OCI-LY1 (cell line): Measurements from ENCODE around the gene RAPGEF3.
A peak's percentile ranks its signal among the peaks of the same experiment; 100 is the strongest.

Source experiments
- H2AFZ ChIP-seq: fragments of 200-600 bp; sonication (generic), shearing (Covaris generic); 2 replicates; pipeline ENCODE4 v1.6.0; 2014; ENCODE audit warnings: antibody characterized with exemption, mild to moderate bottlenecking, low read length
- H3F3A ChIP-seq: fragments of 200-600 bp; sonication (generic), shearing (Covaris generic); 2 replicates; pipeline ENCODE4 v1.6.0; 2014; ENCODE audit warnings: mild to moderate bottlenecking, antibody characterized with exemption, low read length, moderate library complexity; ENCODE audit not compliant: insufficient read depth
- H3K27ac ChIP-seq: fragments of 200-600 bp; sonication (generic); 2 replicates; pipeline ENCODE4 v1.5.1; 2014; ENCODE audit warnings: low read length, mixed run types, mild to moderate bottlenecking, low read depth; ENCODE audit not compliant: poor library complexity, severe bottlenecking
- H3K27me3 ChIP-seq: fragments of 200-600 bp; sonication (generic); 2 replicates; pipeline ENCODE4 v1.6.0; 2014; ENCODE audit warnings: antibody characterized with exemption, mild to moderate bottlenecking, low read length, moderate library complexity; ENCODE audit not compliant: insufficient read depth
- H3K36me3 ChIP-seq: fragments of 200-600 bp; sonication (generic); 2 replicates; pipeline ENCODE4 v1.6.1; 2014; ENCODE audit warnings: mild to moderate bottlenecking, antibody characterized with exemption, low read length, moderate library complexity, mixed read lengths; ENCODE audit not compliant: insufficient read depth
- H3K4me1 ChIP-seq: fragments of 200-600 bp; sonication (generic); 2 replicates; pipeline ENCODE4 v1.5.1; 2014; ENCODE audit warnings: mild to moderate bottlenecking, low read length, moderate library complexity; ENCODE audit not compliant: insufficient read depth, severe bottlenecking
- H3K4me2 ChIP-seq: fragments of 200-600 bp; sonication (generic), shearing (Covaris generic); 2 replicates; pipeline ENCODE4 v1.6.1; 2014; ENCODE audit warnings: low read length
- H3K4me3 ChIP-seq: fragments of 200-600 bp; sonication (generic); 2 replicates; pipeline ENCODE4 v1.5.1; 2014; ENCODE audit warnings: low read length, low read depth, mild to moderate bottlenecking, mixed read lengths; ENCODE audit not compliant: poor library complexity, severe bottlenecking
- H3K79me2 ChIP-seq: fragments of 200-600 bp; shearing (Covaris generic); 2 replicates; pipeline ENCODE4 v1.6.1; 2016; ENCODE audit warnings: mixed run types, low read length, mixed read lengths; ENCODE audit not compliant: insufficient read depth
- H3K9ac ChIP-seq: fragments of 200-600 bp; sonication (generic), shearing (Covaris generic); 2 replicates; pipeline ENCODE4 v1.6.1; 2014; ENCODE audit warnings: mild to moderate bottlenecking, low read length, mixed read lengths
- H3K9me2 ChIP-seq: fragments of 200-600 bp; sonication (generic), shearing (Covaris generic); 2 replicates; pipeline ENCODE4 v1.6.1; 2014; ENCODE audit warnings: low read depth, mild to moderate bottlenecking, low read length, mixed read lengths
- H3K9me3 ChIP-seq: fragments of 200-600 bp; shearing (Covaris generic); 2 replicates; pipeline ENCODE4 v1.6.1; 2014; ENCODE audit warnings: low read length, mixed read lengths
- H4K20me1 ChIP-seq: fragments of 200-600 bp; sonication (generic), shearing (Covaris generic); 2 replicates; pipeline ENCODE4 v1.6.0; 2016; ENCODE audit warnings: mild to moderate bottlenecking, low read length; ENCODE audit not compliant: insufficient read depth
- CTCF ChIP-seq: fragments of 200-600 bp; sonication (generic), shearing (Covaris generic); IDR thresholded peaks from 2 replicates; pipeline ENCODE4 v1.5.1; 2017; ENCODE audit warnings: mild to moderate bottlenecking, antibody characterized with exemption, low read length, moderate library complexity, mixed read lengths
- EZH2 ChIP-seq: fragments of 200-600 bp; sonication (generic), shearing (Covaris generic); IDR thresholded peaks from 2 replicates; pipeline ENCODE4 v1.8.0; 2017; ENCODE audit warnings: borderline replicate concordance, mixed run types, mild to moderate bottlenecking, antibody characterized with exemption, low read length, moderate library complexity, mixed read lengths

Gene RAPGEF3

DNA sequence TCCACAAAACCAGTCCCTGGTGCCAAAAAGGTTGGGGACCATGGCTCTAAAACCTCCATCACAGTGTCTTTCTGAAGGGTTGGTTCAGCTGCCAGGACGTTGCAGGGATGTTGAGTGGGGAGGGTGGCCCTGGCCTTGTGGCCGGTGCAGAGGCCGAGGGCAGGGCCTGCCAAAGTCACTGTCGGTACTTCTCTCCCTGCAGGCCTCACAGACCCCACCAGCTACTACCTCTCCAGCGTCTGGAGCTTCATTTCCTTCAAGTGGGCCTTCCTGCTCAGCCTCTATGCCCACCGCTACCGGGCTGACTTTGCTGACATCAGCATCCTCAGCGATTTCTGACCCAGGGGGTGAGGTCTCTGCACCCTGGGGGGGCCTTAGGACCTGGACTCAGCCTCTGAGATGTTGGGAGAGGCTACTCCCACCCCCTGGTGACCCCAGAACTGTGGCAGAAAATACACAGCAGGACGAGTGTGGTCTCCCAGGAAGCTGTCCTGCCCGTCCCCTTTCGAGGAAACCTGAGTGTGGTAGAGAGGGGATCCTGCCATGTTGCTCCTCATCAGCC is 21.3 kb upstream of the RAPGEF3 start:
- Histone ChIP-seq H3F3A (no peaks in the 10 kb centered on the region), H3K9ac (peak overlapping the region; percentile 2; the same call in 1 of the 2 replicates), H3K27me3 (no peaks in the 10 kb centered on the region), H3K9me2 (no peaks in the 10 kb centered on the region), H2AFZ (no peak overlapping the region), H3K27ac (peak overlapping the region; percentile 63), H3K36me3 (peaks cover 38% of the 10 kb centered on the region), H3K4me2 (peak overlapping the region; percentile 52; the same call in 1 of the 2 replicates), H3K9me3 (no peaks in the 10 kb centered on the region), H3K4me1 (peaks cover 35% of the 10 kb centered on the region), H3K4me3 (peak overlapping the region; percentile 29), H4K20me1 (no peaks in the 10 kb centered on the region), H3K79me2 (no peaks in the 10 kb centered on the region)
- TF ChIP-seq EZH2, result no peak
- no peak for TF ChIP-seq CTCF

GRCh38 chr12:47779301-47779942 is 20.7 kb upstream of the RAPGEF3 start:
- peak overlapping the region; percentile 52; the same call in 1 of the 2 replicates for H3K4me2 ChIP-seq
- H3K9me3 ChIP-seq, result no peaks in the 10 kb centered on the region
- H3K36me3 ChIP-seq, result peaks cover 32% of the 10 kb centered on the region
- TF ChIP-seq CTCF (peak; percentile 96), EZH2 (no peak)
- H4K20me1 ChIP-seq, result no peaks in the 10 kb centered on the region
- H3K27ac ChIP-seq, result peak overlapping the region; percentile 63
- H3K79me2 ChIP-seq, result no peaks in the 10 kb centered on the region
- H2AFZ ChIP-seq, result no peak overlapping the region
- H3K4me3 ChIP-seq, result peak overlapping the region; percentile 29
- H3K9me2 ChIP-seq, result no peaks in the 10 kb centered on the region
- peaks cover 41% of the 10 kb centered on the region for H3K4me1 ChIP-seq
- H3K27me3 ChIP-seq, result no peaks in the 10 kb centered on the region
- H3K9ac ChIP-seq, result peak overlapping the region; percentile 2; the same call in 1 of the 2 replicates
- H3F3A ChIP-seq, result no peaks in the 10 kb centered on the region

- Histone ChIP-seq H3K27me3 (no peaks in the 10 kb centered on the region), H3F3A (no peaks in the 10 kb centered on the region), H3K4me3 (no peak overlapping the region), H3K36me3 (peaks cover 27% of the 10 kb centered on the region), H3K9ac (no peak overlapping the region), H3K27ac (no peak overlapping the region), H3K4me1 (peaks cover 46% of the 10 kb centered on the region), H3K9me2 (no peaks in the 10 kb centered on the region), H4K20me1 (no peaks in the 10 kb centered on the region), H3K4me2 (no peak overlapping the region), H2AFZ (no peak overlapping the region), H3K9me3 (no peaks in the 10 kb centered on the region), H3K79me2 (no peaks in the 10 kb centered on the region)
- no peak for TF ChIP-seq EZH2
- TF ChIP-seq CTCF, result no peak
Measured at GRCh38 chr12:47778881-47779280, 20.2 kb upstream of the RAPGEF3 start.
